HepG2 (cell line): ENCODE results near the gene ZFYVE27.

ENCODE experiments used
- ATF2 ChIP-seq: sonication (generic); formaldehyde crosslinking; IDR thresholded peaks from 2 replicates; pipeline ENCODE4 v1.4.0; 2020; ENCODE audit warnings: missing genetic modification reagents
- EZH2 ChIP-seq: conservative IDR thresholded peaks from 2 replicates; pipeline ENCODE4 v1.6.1; 2012; ENCODE audit warnings: mild to moderate bottlenecking, low read depth, low read length, moderate library complexity
- IKZF5 ChIP-seq: IDR thresholded peaks from 2 replicates; pipeline ENCODE4 v1.6.1; 2018; ENCODE audit warnings: missing genetic modification reagents, mild to moderate bottlenecking, missing compliant biosample characterization
- MAX ChIP-seq: IDR thresholded peaks from 2 replicates; pipeline ENCODE4 v1.6.1; 2012; ENCODE audit warnings: inconsistent platforms
- MXI1 ChIP-seq: IDR thresholded peaks from 3 replicates; pipeline ENCODE4 v1.6.1; 2012; ENCODE audit warnings: low read depth, low read length, inconsistent platforms, borderline replicate concordance
- TRAFD1 ChIP-seq: sonication (generic); formaldehyde crosslinking; IDR thresholded peaks from 2 replicates; pipeline ENCODE4 v1.5.1; 2020; ENCODE audit warnings: missing genetic modification reagents, mild to moderate bottlenecking, borderline replicate concordance
- ZHX1 ChIP-seq: sonication (generic); formaldehyde crosslinking; IDR thresholded peaks from 2 replicates; pipeline ENCODE4 v1.8.1; 2022; ENCODE audit warnings: low read depth, mild to moderate bottlenecking, missing genetic modification reagents
- ZNF7 ChIP-seq: IDR thresholded peaks from 2 replicates; pipeline ENCODE4 v1.6.1; 2016; ENCODE audit warnings: missing biosample characterization, missing genetic modification reagents

GRCh38 chr10:97784200-97784810, 47.4 kb downstream of the ZFYVE27 start:
- TF ChIP-seq ATF2 (CRISPR knock-in tag), result no peak
- no peak for TF ChIP-seq MAX
- TF ChIP-seq ZNF7 (CRISPR knock-in tag), result no peak
- no peak for TF ChIP-seq TRAFD1
- no peak for TF ChIP-seq EZH2
- TF ChIP-seq MXI1, result no peak
- TF ChIP-seq ZHX1 (CRISPR knock-in tag), result no peak
- no peak for TF ChIP-seq IKZF5 (CRISPR knock-in tag)
